ENCODE measurements around the gene IQCE. TPM values are rescaled to one million over a fixed set of nuclear protein-coding genes. Genes with fewer than 3 reads are reported as not detected.
A peak's percentile ranks its signal among the peaks of the same experiment; 100 is the strongest.

Gene IQCE
- total and polyA plus RNA-seq, 10 of the 15 experiments (the other 5 are each of a cell fraction or from before 2014, with no cell fraction given): 0.37 to 8.1 (median 3.7) TPM

DNA sequence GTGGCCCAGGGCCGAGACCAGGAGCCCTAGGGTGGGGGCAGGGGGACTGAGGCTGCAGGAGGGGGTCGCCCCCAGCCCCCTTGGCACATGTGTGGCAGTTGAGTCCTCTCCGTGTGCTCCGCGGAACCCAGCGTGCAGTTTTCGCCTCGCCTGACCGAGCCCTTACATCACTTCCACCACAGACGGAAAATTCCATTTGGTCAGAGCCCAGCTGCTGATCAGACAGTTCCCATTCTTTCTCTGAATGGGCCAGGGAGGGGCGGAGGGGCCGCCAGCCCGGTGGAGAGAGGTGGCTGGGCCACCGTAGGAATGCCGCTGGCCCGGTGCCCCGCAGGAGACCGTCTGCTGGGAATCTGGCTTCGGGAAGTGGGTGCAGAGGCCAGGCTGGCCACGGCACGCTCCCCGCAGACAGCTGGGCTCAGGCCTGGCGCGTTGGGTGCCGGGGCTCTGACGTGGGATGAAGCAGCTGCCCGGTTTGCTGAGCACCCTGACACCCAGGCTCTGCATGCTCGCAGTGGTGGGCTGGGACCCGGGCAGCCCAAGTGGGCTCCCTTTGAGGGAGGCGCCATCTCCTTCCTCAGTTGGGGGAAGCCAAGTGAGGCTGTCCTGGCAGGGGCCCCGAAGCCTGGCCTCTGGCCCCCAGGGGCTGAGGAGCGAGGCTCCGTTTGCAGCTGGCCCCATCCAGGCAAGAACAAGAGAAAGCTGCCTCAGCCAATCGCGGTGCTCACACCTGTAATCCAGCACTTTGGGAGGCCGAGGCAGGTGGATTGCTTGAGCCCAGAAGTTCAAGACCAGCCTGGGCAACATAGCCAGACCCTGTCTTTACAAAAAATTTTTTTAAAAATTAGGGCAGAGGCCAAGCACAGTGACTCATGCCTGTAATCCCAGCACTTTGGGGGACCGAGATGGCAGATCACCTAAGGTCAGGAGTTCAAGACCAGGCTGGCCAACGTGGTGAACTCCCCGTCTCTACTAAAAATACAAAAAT lies 82.9 kb downstream of the IQCE start (continued):
- TF ChIP-seq, protein P1, sequence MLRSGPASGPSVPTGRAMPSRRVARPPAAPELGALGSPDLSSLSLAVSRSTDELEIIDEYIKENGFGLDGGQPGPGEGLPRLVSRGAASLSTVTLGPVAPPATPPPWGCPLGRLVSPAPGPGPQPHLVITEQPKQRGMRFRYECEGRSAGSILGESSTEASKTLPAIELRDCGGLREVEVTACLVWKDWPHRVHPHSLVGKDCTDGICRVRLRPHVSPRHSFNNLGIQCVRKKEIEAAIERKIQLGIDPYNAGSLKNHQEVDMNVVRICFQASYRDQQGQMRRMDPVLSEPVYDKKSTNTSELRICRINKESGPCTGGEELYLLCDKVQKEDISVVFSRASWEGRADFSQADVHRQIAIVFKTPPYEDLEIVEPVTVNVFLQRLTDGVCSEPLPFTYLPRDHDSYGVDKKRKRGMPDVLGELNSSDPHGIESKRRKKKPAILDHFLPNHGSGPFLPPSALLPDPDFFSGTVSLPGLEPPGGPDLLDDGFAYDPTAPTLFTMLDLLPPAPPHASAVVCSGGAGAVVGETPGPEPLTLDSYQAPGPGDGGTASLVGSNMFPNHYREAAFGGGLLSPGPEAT (IDR thresholded peaks at IDR 0.05; ENCODE audit: low read depth): peak; percentile 76
- peak; percentile 89 for TF ChIP-seq CREB1 (IDR thresholded peaks at IDR 0.05; ENCODE audit: low read depth)
- peak; percentile 35; the same call in 1 of the 2 replicates for TF ChIP-seq SPI1 (IDR thresholded peaks at IDR 0.05; ENCODE audit: borderline replicate concordance, insufficient read depth, low read depth, low read length)
- TF ChIP-seq, protein P2, sequence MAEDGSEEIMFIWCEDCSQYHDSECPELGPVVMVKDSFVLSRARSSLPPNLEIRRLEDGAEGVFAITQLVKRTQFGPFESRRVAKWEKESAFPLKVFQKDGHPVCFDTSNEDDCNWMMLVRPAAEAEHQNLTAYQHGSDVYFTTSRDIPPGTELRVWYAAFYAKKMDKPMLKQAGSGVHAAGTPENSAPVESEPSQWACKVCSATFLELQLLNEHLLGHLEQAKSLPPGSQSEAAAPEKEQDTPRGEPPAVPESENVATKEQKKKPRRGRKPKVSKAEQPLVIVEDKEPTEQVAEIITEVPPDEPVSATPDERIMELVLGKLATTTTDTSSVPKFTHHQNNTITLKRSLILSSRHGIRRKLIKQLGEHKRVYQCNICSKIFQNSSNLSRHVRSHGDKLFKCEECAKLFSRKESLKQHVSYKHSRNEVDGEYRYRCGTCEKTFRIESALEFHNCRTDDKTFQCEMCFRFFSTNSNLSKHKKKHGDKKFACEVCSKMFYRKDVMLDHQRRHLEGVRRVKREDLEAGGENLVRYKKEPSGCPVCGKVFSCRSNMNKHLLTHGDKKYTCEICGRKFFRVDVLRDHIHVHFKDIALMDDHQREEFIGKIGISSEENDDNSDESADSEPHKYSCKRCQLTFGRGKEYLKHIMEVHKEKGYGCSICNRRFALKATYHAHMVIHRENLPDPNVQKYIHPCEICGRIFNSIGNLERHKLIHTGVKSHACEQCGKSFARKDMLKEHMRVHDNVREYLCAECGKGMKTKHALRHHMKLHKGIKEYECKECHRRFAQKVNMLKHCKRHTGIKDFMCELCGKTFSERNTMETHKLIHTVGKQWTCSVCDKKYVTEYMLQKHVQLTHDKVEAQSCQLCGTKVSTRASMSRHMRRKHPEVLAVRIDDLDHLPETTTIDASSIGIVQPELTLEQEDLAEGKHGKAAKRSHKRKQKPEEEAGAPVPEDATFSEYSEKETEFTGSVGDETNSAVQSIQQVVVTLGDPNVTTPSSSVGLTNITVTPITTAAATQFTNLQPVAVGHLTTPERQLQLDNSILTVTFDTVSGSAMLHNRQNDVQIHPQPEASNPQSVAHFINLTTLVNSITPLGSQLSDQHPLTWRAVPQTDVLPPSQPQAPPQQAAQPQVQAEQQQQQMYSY (CRISPR knock-in tag; IDR thresholded peaks at IDR 0.05): no peak
- TF ChIP-seq NR2F1 (conservative IDR thresholded peaks at IDR 0.05): peak; percentile 31; the same call in 1 of the 2 replicates
- no peak for TF ChIP-seq ZNF217 (IDR thresholded peaks at IDR 0.05)
- peak; percentile 89 for TF ChIP-seq RUNX3 (IDR thresholded peaks at IDR 0.05; ENCODE audit: low read length)
- TF ChIP-seq MYC (IDR thresholded peaks at IDR 0.05; ENCODE audit: insufficient read depth, insufficient read length, insufficient replicate concordance, low read length, severe bottlenecking): no peak
- TF ChIP-seq PAX5 (IDR thresholded peaks at IDR 0.05; ENCODE audit: borderline replicate concordance, low read depth, low read length): peak; percentile 87
- TF ChIP-seq, protein P3, sequence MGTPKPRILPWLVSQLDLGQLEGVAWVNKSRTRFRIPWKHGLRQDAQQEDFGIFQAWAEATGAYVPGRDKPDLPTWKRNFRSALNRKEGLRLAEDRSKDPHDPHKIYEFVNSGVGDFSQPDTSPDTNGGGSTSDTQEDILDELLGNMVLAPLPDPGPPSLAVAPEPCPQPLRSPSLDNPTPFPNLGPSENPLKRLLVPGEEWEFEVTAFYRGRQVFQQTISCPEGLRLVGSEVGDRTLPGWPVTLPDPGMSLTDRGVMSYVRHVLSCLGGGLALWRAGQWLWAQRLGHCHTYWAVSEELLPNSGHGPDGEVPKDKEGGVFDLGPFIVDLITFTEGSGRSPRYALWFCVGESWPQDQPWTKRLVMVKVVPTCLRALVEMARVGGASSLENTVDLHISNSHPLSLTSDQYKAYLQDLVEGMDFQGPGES (IDR thresholded peaks at IDR 0.05): no peak
- TF ChIP-seq TCF3 (IDR thresholded peaks at IDR 0.05; ENCODE audit: borderline replicate concordance, insufficient read depth, low read depth, low read length): peak; percentile 89; the same call in 1 of the 2 replicates
